GM19467 (cell line): ENCODE results near the gene AMY2B.
"Not testable (repeated sequence)": the region's sequence is repeated elsewhere in the genome, so short reads cannot be mapped to it uniquely, and the experiment has no call there.

Experiments
- ATAC-seq: cut with Tn5 transposase; IDR thresholded peaks from one replicate; pipeline ENCODE4 v1.9.1; 2021; ENCODE audit warnings: mild to moderate bottlenecking, moderate library complexity; ENCODE audit not compliant: unreplicated experiment

The AMY2B gene

DNA sequence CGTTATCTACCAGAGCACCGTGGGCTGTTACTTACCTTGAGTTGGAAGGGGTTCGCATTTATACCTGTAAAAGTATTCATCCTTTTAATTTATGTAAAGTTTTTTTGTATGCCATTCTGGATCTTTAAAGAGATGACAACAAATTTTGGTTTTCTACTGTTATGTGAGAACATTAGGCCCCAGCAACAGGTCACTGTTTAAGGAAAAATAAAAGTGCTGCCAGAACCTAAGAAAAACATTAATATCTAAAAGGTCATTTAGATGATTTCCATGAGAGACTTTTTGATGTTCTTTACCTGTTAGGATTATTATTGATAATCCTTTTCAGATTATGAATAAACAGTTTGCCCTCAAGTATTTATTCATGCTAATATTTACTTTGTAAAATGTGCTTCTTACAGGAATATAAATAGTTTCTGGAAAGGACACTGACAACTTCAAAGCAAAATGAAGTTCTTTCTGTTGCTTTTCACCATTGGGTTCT lies 45.6 kb downstream of the AMY2B start, which contains the start of gene AMY2A:
Gene AMY2A, plus strand, starts transcription at position 434 of the 484 bp plus-strand sequence. Its CDS starts 14 bp downstream, at position 448.
- ATAC-seq = not testable (repeated sequence)

DNA sequence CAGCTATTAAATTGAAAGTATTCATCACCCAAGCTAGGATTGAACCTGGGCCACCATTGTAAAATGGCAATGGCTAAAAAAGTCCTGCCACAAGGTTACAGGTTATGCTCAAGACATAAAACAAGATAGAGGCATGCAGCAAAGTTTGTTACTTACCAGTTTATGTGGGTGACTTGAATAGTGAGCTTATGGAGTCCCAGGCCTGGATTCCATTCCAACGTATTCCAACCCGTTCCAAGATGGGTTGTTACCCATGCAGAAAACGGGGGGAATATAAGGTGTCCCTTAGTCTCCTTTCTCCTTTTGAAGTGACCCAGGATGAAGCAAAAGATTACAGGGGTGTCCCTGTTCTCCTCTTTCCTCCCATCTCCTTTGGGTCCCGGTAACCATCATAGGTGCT lies 56.0 kb downstream of the AMY2B start:
- ATAC-seq = not testable (repeated sequence)
